GM18502 (cell line): ENCODE measurements around the gene LRRC63.
A peak's percentile ranks its signal among the peaks of the same experiment; 100 is the strongest.
"Not testable (repeated sequence)": the region's sequence is repeated elsewhere in the genome, so short reads cannot be mapped to it uniquely, and the experiment has no call there.

Source experiments
- ATAC-seq: cut with Tn5 transposase; IDR thresholded peaks from one replicate; pipeline ENCODE4 v1.9.1; 2021; ENCODE audit warnings: mild to moderate bottlenecking; ENCODE audit not compliant: unreplicated experiment, poor library complexity

The LRRC63 gene, protein sequence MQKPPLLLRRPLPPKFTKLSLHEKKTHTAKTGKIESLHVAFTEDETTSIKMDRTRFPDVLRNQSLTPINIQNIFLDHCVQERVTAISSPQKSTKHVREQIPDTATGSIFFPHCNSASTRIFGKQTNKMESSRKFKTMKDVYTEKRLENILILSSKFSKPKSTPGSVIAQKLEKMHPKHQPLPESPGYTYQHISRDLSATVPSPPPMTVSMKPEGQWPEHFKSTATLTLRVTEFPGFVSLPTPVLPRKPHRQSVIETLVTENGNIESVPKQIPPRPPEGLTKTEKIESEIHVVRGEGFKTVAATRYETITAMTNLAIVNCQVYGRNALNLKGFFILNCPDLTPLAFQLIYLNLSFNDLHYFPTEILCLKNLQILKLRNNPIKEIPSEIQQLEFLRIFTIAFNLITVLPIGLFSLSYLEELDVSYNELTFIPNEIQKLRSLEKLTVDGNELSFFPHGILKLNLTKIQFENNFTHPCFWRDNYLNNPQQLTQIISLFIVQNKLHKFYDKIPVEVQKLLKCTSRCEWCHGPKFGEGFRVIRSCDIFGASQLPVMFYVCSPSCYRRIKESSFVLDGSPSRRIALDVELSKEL

DNA sequence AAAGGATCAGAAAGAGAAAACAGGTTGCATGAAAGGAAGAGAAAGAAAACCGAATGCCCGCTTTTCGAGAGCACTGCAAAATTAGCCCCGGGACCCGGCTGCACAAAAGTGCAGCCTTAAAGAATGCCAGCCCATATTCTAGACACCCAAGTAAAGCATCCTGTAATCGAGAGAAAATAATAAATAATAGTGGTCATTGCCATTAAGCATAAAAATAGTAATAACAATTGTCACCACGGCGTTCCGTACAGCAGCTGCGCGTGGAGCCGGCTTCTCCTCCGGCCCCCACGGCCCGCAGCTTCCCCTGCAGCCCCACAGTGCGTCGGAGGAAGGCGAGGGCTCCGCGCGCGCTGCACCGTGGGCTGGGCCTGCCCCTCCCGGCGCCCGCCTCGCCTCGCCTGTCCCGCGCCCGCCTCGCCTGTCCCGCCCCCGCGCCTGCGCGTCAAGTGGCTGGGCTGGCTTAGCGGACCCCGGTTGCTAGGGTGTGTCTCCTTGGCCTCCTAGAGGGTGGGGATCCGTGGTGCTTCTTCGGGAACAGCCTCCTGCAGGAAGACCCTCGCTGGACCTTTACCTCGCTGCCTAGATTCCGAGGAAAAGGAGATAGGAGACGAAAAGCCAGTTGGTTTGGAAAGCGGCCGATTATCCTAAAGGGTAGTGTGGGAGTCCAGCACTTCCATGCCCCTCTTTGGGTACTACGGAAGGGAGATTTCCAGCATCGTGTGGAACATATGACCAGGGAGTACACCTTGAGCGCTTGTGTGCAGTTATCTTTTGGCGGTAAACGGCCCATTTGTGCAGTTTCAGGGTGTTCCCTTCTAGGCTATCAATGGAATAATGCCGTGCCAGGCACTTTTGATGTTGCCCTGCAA is at the start of gene LRRC63:
Gene LRRC63 (plus strand): TSS at position 446 of the 869 bp plus-strand sequence. CDS start 1,107 bp downstream, outside the sequence.
- peak; percentile 97 for ATAC-seq

GRCh38 chr13:46162741-46163140 is 49.0 kb upstream of the LRRC63 start:
- ATAC-seq = not testable (repeated sequence)

- ATAC-seq = no peak
Observed at GRCh38 chr13:46164661-46165060, 47.1 kb upstream of the LRRC63 start.

GRCh38 chr13:46165485-46166223 is 46.1 kb upstream of the LRRC63 start:
- peak; percentile 63 for ATAC-seq

- no peak for ATAC-seq
Observed at GRCh38 chr13:46166224-46166584, 45.5 kb upstream of the LRRC63 start.

DNA sequence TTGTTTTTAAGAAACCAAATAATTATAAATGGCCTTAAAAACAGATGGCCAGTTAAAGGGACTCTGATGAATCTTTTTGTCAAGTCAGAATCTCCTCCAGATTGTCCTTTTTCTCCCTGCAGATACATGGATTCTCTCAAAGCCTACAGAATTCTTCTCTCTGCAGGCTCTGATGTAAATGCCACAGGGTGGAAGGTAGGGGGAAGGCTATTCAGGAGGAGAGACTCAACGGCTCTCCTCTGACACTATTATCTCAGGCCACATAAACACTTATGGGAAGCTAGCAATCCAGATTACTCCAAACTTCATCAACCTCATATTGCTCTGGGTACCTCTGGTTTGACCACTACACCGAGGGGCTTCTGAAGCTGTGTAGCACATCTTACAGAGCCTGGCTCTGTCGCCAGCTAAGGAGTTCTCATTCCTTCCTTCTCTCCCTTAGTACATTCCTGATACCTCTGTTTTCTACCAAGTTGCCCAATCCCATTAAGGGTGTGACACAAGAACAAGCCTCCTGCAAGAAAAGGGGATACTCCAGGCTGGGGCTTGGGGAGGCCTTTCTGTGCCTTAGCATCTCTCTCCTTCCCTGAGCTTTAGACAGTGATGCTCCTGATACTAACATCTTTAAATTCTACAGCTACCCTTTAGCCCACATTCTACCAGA is 44.6 kb upstream of the LRRC63 start:
- no peak for ATAC-seq

- peak; percentile 38 for ATAC-seq
Observed at GRCh38 chr13:46168341-46168740, 43.4 kb upstream of the LRRC63 start.

DNA sequence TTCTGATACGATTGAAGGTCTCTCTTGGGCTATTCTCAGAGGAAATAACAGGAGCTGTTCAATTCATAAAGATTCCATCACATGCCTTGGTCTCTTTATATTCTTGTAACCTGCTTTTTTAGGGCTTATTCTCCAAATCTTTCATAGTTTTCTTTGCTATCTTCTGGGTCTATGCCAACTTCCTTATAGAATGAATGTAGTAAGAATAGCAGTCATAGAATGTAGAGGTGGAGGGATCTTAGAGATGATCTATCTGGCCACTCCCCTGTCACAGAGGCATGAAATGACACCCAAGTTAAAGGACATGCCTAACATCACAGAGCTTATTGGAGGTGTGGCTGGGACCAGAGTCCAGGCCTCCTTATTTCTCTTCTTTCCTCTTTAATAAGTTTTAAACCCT is 42.9 kb upstream of the LRRC63 start:
- no peak for ATAC-seq

DNA sequence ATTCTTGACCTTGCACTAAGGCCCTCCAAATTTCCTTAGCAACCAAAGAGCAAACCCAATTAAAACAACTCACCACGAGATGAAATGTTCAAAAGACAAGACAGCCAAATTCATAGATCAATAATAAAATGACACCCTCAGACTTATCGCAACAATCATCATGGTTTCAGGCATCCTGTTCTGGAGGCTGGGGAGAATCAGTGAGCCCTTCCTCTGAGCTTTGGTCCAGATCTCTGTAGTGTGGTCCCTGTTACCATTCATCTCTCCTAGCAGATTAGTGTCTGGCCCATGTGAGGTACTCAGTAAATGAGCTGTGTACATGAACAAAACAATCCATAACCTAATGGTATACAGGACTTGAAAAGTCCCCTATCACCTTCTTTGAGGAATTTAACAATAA is 42.0 kb upstream of the LRRC63 start:
- ATAC-seq = no peak

GRCh38 chr13:46170268-46170667 is 41.5 kb upstream of the LRRC63 start:
- ATAC-seq = no peak

- ATAC-seq = no peak
Observed at GRCh38 chr13:46170687-46171086, 41.0 kb upstream of the LRRC63 start.

DNA sequence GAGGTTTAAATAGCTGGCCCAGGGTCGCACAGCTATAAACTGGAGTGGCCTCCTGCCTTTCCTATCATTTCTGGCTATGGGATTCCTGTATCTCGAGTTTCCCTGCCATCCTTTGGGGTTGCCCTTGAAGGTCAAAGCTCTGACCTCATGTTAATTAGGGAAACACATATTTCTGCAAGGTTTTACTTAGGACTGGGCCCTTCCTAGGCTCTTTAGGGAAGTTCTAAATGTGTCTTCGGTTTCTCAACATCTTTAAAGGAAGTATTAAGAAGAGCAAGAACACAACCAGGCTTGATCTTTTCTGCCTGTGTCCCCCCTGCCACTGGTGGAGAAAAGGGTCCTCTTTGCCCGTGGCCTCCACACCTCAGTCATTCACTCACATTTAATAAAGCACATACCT is 40.5 kb upstream of the LRRC63 start:
- ATAC-seq = no peak

- ATAC-seq = no peak
Observed at GRCh38 chr13:46171739-46172138, 40.0 kb upstream of the LRRC63 start.

DNA sequence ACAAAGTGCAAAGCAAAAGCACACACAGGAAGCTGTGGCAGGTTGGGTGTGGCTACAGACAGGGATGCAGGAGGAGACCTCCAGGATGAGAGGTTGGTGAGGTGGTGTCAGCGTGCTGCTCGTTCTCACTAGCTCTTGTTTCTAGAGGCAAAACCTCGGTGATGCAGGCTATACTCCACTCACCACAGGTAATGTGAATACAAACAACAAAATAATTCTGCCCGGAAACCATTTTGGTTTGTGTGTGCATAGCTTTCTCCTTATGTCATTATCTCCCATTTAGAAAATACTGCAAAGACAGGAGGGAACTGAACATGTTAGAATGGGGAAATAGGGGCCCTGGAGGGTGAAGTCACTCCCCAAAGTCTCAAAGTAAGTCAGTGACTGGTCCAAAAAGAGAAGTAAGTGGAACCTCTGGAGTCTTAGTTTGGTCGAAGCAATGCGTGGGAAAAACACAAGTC is 39.2 kb upstream of the LRRC63 start:
- no peak for ATAC-seq

- peak; percentile 45 for ATAC-seq
Observed at GRCh38 chr13:46173656-46174055, 38.1 kb upstream of the LRRC63 start.

GRCh38 chr13:46176756-46177155 is 35.0 kb upstream of the LRRC63 start:
- ATAC-seq = peak; percentile 42

DNA sequence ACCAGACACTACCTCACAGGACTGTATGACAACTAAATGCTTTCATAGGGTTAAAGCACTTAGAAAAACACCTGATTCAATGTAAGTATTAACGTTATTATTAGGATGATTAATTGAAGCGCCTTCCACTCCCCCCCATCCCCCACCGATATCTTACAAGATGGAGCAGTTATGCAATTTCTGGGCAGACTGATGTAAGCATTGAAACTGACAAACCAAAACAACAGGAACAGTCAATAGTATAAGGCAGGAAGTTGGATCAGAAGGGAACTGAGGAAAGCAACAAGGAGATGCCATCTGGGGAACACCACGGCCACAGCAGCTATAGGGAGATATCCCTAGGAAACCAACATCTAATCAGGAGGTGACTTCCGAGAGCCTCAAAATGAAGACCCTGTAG is 33.6 kb upstream of the LRRC63 start:
- ATAC-seq = no peak

DNA sequence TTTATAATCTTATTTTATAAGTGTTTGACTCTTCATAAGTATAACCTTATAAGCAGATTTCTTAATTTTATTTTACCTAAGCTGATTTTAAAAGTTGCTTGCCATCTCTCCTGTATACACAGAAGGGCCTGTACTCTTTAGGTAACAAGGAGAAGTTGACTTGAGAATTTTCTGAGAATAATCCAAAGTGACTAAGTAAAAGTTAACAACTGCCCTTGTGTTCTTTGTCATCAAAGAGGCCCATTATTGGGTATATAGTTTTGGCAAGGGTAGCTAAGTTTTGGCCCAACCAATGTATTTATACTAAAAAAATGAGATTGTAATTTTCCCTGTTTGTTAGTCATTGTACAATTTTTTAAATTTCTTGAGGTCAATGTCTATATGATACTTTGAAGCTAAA is 32.9 kb upstream of the LRRC63 start:
- no peak for ATAC-seq

DNA sequence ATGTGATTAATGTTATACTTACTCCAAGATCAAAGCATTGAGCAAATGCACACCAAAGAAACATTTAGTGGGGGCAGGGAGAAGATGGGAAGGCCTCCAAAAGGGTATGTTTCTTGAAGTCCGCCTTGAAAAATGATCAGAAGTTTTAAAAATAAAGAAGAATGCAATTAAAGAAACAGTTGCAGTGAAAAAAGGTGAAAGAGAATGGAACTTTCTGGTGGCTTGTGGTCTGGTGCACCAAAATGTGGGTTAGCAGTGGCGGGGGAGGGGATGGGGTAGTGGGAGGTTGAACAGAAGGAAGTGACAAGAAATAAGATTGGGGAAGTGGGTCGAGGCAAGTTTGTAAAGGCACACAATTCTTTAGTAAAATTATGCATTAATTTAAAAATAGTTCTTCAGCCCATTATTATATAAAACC is 32.2 kb upstream of the LRRC63 start:
- ATAC-seq = no peak
